Psoas muscle (tissue), 8 donors: ENCODE data around the gene MAPK10. TPM values are rescaled to one million over a fixed set of nuclear protein-coding genes. Genes with fewer than 3 reads are reported as not detected.

Experiments used
- ATAC-seq, 4 donors: fragments of 200-7000 bp; cut with Tn5 transposase; one replicate each; pipeline ENCODE4 v1.9.1; 2020; ENCODE audit warnings: moderate library complexity in 3 of 4, mild to moderate bottlenecking in 2 of 4
- DNase-seq, 2 donors: peaks; one replicate each; pipeline ENCODE4 v3.0.0-alpha.2; 2020
- H3K27ac ChIP-seq: fragments of 200-600 bp; one replicate; pipeline ENCODE4 v1.8.0; 2022
- H3K27me3 ChIP-seq, 3 donors: fragments of 200-600 bp in 1 of 3; one replicate each; pipeline versions ENCODE4 v1.6.1 to v1.8.0; 2013 to 2022; ENCODE audit warnings: low read length in 2 of 3, mild to moderate bottlenecking in 2 of 3, moderate library complexity in 1 of 3; ENCODE audit not compliant: insufficient read depth in 3 of 3
- H3K36me3 ChIP-seq, 2 donors: fragments of 200-600 bp in 1 of 2; one replicate each; pipeline versions ENCODE4 v1.6.1 to v1.8.0; 2013 to 2022; ENCODE audit warnings: low read depth in 1 of 2, mild to moderate bottlenecking in 1 of 2, moderate library complexity in 1 of 2; ENCODE audit not compliant: insufficient read depth in 1 of 2
- H3K4me1 ChIP-seq: fragments of 200-600 bp; one replicate; pipeline ENCODE4 v1.8.0; 2022
- H3K4me3 ChIP-seq: fragments of 200-600 bp; one replicate; pipeline ENCODE4 v1.8.0; 2022; ENCODE audit warnings: mild to moderate bottlenecking
- H3K9me3 ChIP-seq: fragments of 200-600 bp; one replicate; pipeline ENCODE4 v1.8.0; 2022
- WGBS, 3 donors: extraction: QIAGEN DNeasy Blood & Tissue Kit; methylation state at CpG; one replicate each; pipeline versions ENCODE4 v1.1.6 to v1.1.7; 2013; 5-methylcytosine and 5-hydroxymethylcytosine counted together
- intact Hi-C, 2 donors: fragments of 100-400 bp; cut with DNase I; formaldehyde crosslinking; loops; one replicate each; pipeline versions ENCODE4 v1.11.0 to v1.14.2; 2022
- polyA plus RNA-seq, 3 donors: library from polyadenylated mRNA; stranded (reverse); fragments of 200-250 nt; gene quantifications; one replicate each; pipeline ENCODE4 v1.2.3, GENCODE V29; 2013
- total RNA-seq, 4 donors: library from RNA; stranded (reverse); fragmentation: NEBNext Ultra II Directional in 2 of 4; extraction: Animal tissue kit (Norgen Biotek cat#: 25700) in 2 of 4; gene quantifications; one replicate each; pipeline versions ENCODE4 v1.2.1 to v1.2.4, GENCODE V29; 2021 to 2023
- TF ChIP-seq, protein P1 (sequence below): fragments of 200-600 bp; IDR thresholded peaks from one replicate; pipeline ENCODE4 v1.8.0; 2022; ENCODE audit warnings: antibody characterized with exemption
- donor health status: healthy with polysubstance abuse.
- donor health status: DM: no; HTN: no; CAD: no; lungs with moderate emphysema.
- donor health status: Bipolar disorder and iron deficiency.
- donor health status: healthy.
- donor health status: DM: yes; HTN: yes; CAD: no.
- donor health status: DM: no; HTN: no; CAD: no.
- donor health status: DM: no; HTN: no; CAD: no.
- donor health status: DM: yes; HTN: yes; CAD: no.

MAPK10 gene
- total and polyA plus RNA-seq, 7 donors: 0.22 to 7.6 (median 1.3) TPM

DNA sequence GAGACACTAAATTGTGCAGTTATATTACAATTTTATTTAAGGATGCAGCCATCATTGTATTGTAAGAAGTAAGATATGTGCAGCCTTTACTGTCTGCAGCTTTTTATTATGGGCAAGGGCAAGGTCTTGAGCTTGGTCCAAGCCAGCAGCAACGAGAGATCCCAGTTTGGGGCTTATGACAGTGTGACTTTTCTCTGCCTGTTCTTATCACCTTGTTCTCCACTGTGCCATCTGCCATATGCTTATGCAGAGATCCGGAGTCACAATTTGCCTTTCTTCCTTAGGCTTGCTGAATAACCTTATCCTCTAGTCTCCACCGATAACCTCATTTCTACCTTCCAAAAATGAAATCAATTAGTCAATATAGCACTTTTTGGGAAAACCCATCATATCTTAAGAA lies 30.4 kb downstream of the MAPK10 start:
- intact Hi-C loops: no loop called here
- no peaks in the 10 kb centered on the region for H3K4me1 ChIP-seq
- no peak overlapping the region for H3K4me3 ChIP-seq
- TF ChIP-seq, protein P1, sequence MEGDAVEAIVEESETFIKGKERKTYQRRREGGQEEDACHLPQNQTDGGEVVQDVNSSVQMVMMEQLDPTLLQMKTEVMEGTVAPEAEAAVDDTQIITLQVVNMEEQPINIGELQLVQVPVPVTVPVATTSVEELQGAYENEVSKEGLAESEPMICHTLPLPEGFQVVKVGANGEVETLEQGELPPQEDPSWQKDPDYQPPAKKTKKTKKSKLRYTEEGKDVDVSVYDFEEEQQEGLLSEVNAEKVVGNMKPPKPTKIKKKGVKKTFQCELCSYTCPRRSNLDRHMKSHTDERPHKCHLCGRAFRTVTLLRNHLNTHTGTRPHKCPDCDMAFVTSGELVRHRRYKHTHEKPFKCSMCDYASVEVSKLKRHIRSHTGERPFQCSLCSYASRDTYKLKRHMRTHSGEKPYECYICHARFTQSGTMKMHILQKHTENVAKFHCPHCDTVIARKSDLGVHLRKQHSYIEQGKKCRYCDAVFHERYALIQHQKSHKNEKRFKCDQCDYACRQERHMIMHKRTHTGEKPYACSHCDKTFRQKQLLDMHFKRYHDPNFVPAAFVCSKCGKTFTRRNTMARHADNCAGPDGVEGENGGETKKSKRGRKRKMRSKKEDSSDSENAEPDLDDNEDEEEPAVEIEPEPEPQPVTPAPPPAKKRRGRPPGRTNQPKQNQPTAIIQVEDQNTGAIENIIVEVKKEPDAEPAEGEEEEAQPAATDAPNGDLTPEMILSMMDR: no peak
- H3K9me3 ChIP-seq: no peaks in the 10 kb centered on the region
- WGBS, 3 donors: 67 to 75% (median 71%) methylated on average over 3 of the region's 3 CpGs
- H3K27ac ChIP-seq: no peak overlapping the region
- no peaks in the 10 kb centered on the region for H3K36me3 ChIP-seq
- no peak for DNase-seq
- no peak for ATAC-seq
- no peaks in the 10 kb centered on the region for H3K27me3 ChIP-seq

GRCh38 chr4:86326400-86326799 lies 33.5 kb downstream of the MAPK10 start:
- H3K4me1 ChIP-seq: no peaks in the 10 kb centered on the region
- no peak for ATAC-seq
- H3K27ac ChIP-seq: no peak overlapping the region
- no peaks in the 10 kb centered on the region for H3K9me3 ChIP-seq
- no peak overlapping the region for H3K4me3 ChIP-seq
- TF ChIP-seq, protein P1: no peak
- intact Hi-C loops: no loop called here
- no peaks in the 10 kb centered on the region for H3K27me3 ChIP-seq
- no peak for DNase-seq
- no peaks in the 10 kb centered on the region for H3K36me3 ChIP-seq

- Histone ChIP-seq H3K4me1 (no peaks in the 10 kb centered on the region), H3K27ac (no peak overlapping the region), H3K4me3 (no peak overlapping the region), H3K27me3 (no peaks in the 10 kb centered on the region), H3K36me3 (no peaks in the 10 kb centered on the region), H3K9me3 (no peaks in the 10 kb centered on the region)
- ATAC-seq (no peak), DNase-seq (no peak)
- TF ChIP-seq, protein P1: no peak
- intact Hi-C loops: no loop called here
Measured at GRCh38 chr4:86319390-86319789, 40.5 kb downstream of the MAPK10 start.

DNA sequence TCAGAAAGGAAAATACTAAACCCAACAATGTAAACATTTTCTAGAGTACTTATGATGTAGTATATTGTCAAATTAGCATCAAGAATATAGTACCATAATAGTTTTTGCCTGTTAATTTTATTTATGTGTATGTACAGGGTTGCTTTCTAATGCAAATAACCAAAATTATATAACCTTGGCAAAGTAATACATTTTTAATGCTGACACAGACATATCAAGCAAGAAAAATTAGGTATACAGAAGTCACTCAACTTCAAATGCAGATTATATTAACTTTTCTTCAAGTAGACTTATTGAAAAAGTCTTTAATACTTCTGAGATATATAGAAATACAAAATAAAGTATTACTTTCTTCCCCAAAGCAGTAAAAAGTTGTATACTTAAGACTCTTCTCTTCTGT lies 44.3 kb downstream of the MAPK10 start:
- ATAC-seq: no peak
- TF ChIP-seq, protein P1: no peak
- Histone ChIP-seq H3K4me3 (no peak overlapping the region), H3K27me3 (no peaks in the 10 kb centered on the region), H3K4me1 (no peaks in the 10 kb centered on the region), H3K9me3 (no peaks in the 10 kb centered on the region), H3K27ac (no peak overlapping the region), H3K36me3 (no peaks in the 10 kb centered on the region)
- no peak for DNase-seq
- intact Hi-C loops: no loop called here

DNA sequence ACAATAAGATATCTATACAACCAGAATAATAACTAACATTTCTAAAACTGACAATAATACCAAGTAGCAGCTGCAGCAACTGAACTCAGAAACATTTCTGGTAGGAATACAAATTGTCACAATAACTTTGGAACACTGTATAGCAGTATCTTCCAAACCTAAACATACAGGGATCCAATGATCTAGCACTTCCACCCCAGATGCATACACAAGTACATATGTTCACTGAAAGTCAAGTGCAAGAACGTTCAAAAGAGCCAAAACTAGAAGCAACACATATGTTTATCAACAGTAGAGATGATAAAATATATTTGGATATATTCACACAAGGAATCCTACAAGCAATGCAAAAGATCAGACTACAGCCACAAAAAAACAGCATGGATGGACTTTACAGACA lies 46.2 kb downstream of the MAPK10 start:
- H3K4me1 ChIP-seq: no peaks in the 10 kb centered on the region
- H3K4me3 ChIP-seq: no peak overlapping the region
- TF ChIP-seq, protein P1: no peak
- H3K27ac ChIP-seq: no peak overlapping the region
- DNase-seq (no peak), ATAC-seq (no peak)
- intact Hi-C loops: no loop called here
- no peaks in the 10 kb centered on the region for H3K27me3 ChIP-seq
- H3K9me3 ChIP-seq: no peaks in the 10 kb centered on the region
- 38 to 55% (median 47%) methylated on average over 1 of the region's 1 CpG for WGBS, 3 donors
- no peaks in the 10 kb centered on the region for H3K36me3 ChIP-seq
